ENCODE measurements around the gene UNC13B. TPM values are rescaled to one million over a fixed set of nuclear protein-coding genes. Genes with fewer than 3 reads are reported as not detected.
A peak's percentile ranks its signal among the peaks of the same experiment; 100 is the strongest.

Gene UNC13B
- total and polyA plus RNA-seq, 2 of the 8 experiments (the other 6 are each of a cell fraction or from before 2014, with no cell fraction given): 23.1 to 51.7 TPM

DNA sequence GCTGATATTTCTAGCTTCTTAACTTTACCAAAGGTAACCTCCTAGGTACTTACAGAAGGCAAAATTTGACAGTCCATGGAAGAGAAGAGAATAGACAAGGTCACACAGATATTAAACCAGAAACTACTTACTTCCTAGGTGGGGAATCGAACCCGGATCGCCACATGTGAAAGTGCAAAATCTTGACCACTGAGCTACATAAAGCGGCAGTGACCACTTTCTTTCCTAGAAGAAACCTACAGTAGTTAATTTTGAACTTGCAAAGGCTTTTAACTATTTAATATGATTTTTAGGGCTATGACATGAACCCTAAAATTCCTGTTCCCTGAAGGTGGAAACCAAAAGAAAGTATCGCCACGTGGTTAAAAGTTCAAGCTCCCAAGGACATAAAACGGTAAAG, 25.8 kb upstream of the UNC13B start:
- Histone ChIP-seq H3K9ac (replicated peaks in 1 of 4; ENCODE audit: extremely low read depth in 1 of 4, low read depth in 3 of 4, low read length in 3 of 4) (no peak overlapping the region), H4K91ac (replicated peaks; ENCODE audit: insufficient read length, low read length) (no peak overlapping the region), H3K4me2 (ENCODE audit: insufficient read depth in 1 of 2, low read depth in 2 of 2, low read length in 2 of 2) (no peak overlapping the region), H3K79me1 (ENCODE audit: low read depth, low read length) (no peaks in the 10 kb centered on the region), H3K9me3 (ENCODE audit: insufficient read depth in 2 of 2, low read depth in 1 of 2, low read length in 1 of 2) (peaks cover 20 to 34% of the 10 kb centered on the region in 2 experiments), H3K4me3 (ENCODE audit: extremely low read depth in 1 of 4, insufficient read depth in 2 of 4, low read depth in 3 of 4, low read length in 4 of 4) (no peak overlapping the region), H4K20me1 (replicated peaks in 1 of 2; ENCODE audit: control insufficient read depth in 1 of 2, insufficient read depth in 2 of 2, low read length in 2 of 2) (no peaks in the 10 kb centered on the region), H3K27ac (ENCODE audit: low read depth, low read length) (no peak overlapping the region), H4K8ac (ENCODE audit: extremely low read depth, insufficient read depth, low read length) (no peak overlapping the region), H3K27me3 (replicated peaks in 1 of 4; ENCODE audit: control insufficient read depth in 3 of 4, extremely low read depth in 1 of 4, insufficient read depth in 3 of 4, low read length in 3 of 4) (no peaks in the 10 kb centered on the region), H3K4me1 (replicated peaks in 1 of 4; ENCODE audit: control insufficient read depth in 3 of 4, insufficient read depth in 4 of 4, low read length in 3 of 4) (no peaks in the 10 kb centered on the region), H2BK12ac (ENCODE audit: low read depth, low read length) (no peak overlapping the region), H2AK5ac (ENCODE audit: low read depth, low read length) (no peak overlapping the region), H2BK5ac (ENCODE audit: low read depth, low read length) (no peak overlapping the region), H2BK120ac (replicated peaks; ENCODE audit: low read depth, low read length) (no peak overlapping the region), H2BK15ac (ENCODE audit: low read length) (no peak overlapping the region), H3K79me2 (ENCODE audit: control insufficient read depth in 1 of 2, insufficient read depth in 2 of 2, low read length in 2 of 2) (no peaks in the 10 kb centered on the region), H3K23me2 (ENCODE audit: low read depth, low read length) (no peaks in the 10 kb centered on the region), H4K5ac (ENCODE audit: insufficient read length, low read depth, low read length) (no peak overlapping the region), H2BK20ac (ENCODE audit: low read length) (no peak overlapping the region), H3K14ac (ENCODE audit: insufficient read length) (no peak overlapping the region), H3K36me3 (ENCODE audit: control insufficient read depth in 2 of 4, insufficient read depth in 4 of 4, low read length in 3 of 4) (no peaks in the 10 kb centered on the region), H3K56ac (replicated peaks; ENCODE audit: insufficient read length, low read depth, low read length) (no peak overlapping the region), H3K4ac (replicated peaks; ENCODE audit: insufficient read length, low read depth, low read length) (no peak overlapping the region), H2AFZ (ENCODE audit: low read length) (no peak overlapping the region), H3K23ac (ENCODE audit: insufficient read length) (no peak overlapping the region), H3K18ac (ENCODE audit: extremely low read depth, low read length) (no peak overlapping the region)
- 88% methylated on average over 7 of the region's 7 CpGs; no CpG with 5 or more reads in 1 of the 2 experiments for WGBS, 2 experiments (ENCODE audit: extremely low coverage in 1 of 2, insufficient coverage in 1 of 2, insufficient read length in 1 of 2, insufficient replicate concordance in 2 of 2, low coverage in 1 of 2, low lambda C conversion rate in 2 of 2, missing lambda C conversion rate in 1 of 2)
- DNase-seq (ENCODE audit: low read depth in 1 of 2, low spot score in 2 of 2) (no peak), FAIRE-seq (no peak)
- POLR2A ChIA-PET (ENCODE audit: partially characterized antibody): no interaction called here
- CTCF ChIA-PET (ENCODE audit: partially characterized antibody): interaction anchor here (0.9 to 1.0 kb wide), 2 partner anchors 69 to 124 kb away, joined by 3 read pairs; no protein-coding TSS in a partner anchor
- TF ChIP-seq BRCA1 (IDR thresholded peaks at IDR 0.05; ENCODE audit: low read depth, low read length): no peak
- TF ChIP-seq, protein P1, sequence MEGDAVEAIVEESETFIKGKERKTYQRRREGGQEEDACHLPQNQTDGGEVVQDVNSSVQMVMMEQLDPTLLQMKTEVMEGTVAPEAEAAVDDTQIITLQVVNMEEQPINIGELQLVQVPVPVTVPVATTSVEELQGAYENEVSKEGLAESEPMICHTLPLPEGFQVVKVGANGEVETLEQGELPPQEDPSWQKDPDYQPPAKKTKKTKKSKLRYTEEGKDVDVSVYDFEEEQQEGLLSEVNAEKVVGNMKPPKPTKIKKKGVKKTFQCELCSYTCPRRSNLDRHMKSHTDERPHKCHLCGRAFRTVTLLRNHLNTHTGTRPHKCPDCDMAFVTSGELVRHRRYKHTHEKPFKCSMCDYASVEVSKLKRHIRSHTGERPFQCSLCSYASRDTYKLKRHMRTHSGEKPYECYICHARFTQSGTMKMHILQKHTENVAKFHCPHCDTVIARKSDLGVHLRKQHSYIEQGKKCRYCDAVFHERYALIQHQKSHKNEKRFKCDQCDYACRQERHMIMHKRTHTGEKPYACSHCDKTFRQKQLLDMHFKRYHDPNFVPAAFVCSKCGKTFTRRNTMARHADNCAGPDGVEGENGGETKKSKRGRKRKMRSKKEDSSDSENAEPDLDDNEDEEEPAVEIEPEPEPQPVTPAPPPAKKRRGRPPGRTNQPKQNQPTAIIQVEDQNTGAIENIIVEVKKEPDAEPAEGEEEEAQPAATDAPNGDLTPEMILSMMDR (IDR thresholded peaks at IDR 0.05; ENCODE audit: control extremely low read depth in 1 of 3, insufficient read depth in 1 of 3, low read depth in 1 of 3, low read length in 3 of 3): no peak
- peak; percentile 89 for TF ChIP-seq TBP (IDR thresholded peaks at IDR 0.05; ENCODE audit: low read depth, low read length)
- TF ChIP-seq PHF8 (conservative IDR thresholded peaks at IDR 0.05; ENCODE audit: low read depth, low read length): no peak
- no peak for TF ChIP-seq MAFK (IDR thresholded peaks at IDR 0.05; ENCODE audit: low read depth, low read length)
